ENCODE results near the gene ZCCHC8.

GRCh38 chr12:122506393-122506938, 5.7 kb upstream of the ZCCHC8 start:
- TF ChIP-seq EZH2 (IDR thresholded peaks at IDR 0.05; ENCODE audit: borderline replicate concordance, insufficient read depth, low read length, poor library complexity, severe bottlenecking) (no peak), SMC3 (conservative IDR thresholded peaks at IDR 0.05; ENCODE audit: poor library complexity) (no peak), POLR2AphosphoS5 (IDR thresholded peaks at IDR 0.05) (no peak), RAD21 (conservative IDR thresholded peaks at IDR 0.05) (no peak), EP300 (conservative IDR thresholded peaks at IDR 0.05; ENCODE audit: poor library complexity, severe bottlenecking) (no peak), MXI1 (conservative IDR thresholded peaks at IDR 0.05; ENCODE audit: poor library complexity, severe bottlenecking) (no peak), TAF1 (IDR thresholded peaks at IDR 0.05; ENCODE audit: low read depth) (no peak)
- TF ChIP-seq, protein P1, sequence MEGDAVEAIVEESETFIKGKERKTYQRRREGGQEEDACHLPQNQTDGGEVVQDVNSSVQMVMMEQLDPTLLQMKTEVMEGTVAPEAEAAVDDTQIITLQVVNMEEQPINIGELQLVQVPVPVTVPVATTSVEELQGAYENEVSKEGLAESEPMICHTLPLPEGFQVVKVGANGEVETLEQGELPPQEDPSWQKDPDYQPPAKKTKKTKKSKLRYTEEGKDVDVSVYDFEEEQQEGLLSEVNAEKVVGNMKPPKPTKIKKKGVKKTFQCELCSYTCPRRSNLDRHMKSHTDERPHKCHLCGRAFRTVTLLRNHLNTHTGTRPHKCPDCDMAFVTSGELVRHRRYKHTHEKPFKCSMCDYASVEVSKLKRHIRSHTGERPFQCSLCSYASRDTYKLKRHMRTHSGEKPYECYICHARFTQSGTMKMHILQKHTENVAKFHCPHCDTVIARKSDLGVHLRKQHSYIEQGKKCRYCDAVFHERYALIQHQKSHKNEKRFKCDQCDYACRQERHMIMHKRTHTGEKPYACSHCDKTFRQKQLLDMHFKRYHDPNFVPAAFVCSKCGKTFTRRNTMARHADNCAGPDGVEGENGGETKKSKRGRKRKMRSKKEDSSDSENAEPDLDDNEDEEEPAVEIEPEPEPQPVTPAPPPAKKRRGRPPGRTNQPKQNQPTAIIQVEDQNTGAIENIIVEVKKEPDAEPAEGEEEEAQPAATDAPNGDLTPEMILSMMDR (IDR thresholded peaks at IDR 0.05; ENCODE audit: poor library complexity, severe bottlenecking), result no peak
- TF ChIP-seq, protein P2, sequence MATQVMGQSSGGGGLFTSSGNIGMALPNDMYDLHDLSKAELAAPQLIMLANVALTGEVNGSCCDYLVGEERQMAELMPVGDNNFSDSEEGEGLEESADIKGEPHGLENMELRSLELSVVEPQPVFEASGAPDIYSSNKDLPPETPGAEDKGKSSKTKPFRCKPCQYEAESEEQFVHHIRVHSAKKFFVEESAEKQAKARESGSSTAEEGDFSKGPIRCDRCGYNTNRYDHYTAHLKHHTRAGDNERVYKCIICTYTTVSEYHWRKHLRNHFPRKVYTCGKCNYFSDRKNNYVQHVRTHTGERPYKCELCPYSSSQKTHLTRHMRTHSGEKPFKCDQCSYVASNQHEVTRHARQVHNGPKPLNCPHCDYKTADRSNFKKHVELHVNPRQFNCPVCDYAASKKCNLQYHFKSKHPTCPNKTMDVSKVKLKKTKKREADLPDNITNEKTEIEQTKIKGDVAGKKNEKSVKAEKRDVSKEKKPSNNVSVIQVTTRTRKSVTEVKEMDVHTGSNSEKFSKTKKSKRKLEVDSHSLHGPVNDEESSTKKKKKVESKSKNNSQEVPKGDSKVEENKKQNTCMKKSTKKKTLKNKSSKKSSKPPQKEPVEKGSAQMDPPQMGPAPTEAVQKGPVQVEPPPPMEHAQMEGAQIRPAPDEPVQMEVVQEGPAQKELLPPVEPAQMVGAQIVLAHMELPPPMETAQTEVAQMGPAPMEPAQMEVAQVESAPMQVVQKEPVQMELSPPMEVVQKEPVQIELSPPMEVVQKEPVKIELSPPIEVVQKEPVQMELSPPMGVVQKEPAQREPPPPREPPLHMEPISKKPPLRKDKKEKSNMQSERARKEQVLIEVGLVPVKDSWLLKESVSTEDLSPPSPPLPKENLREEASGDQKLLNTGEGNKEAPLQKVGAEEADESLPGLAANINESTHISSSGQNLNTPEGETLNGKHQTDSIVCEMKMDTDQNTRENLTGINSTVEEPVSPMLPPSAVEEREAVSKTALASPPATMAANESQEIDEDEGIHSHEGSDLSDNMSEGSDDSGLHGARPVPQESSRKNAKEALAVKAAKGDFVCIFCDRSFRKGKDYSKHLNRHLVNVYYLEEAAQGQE (IDR thresholded peaks at IDR 0.05; ENCODE audit: borderline replicate concordance), result no peak
